ENCODE data around the gene PPM1B. TPM values are rescaled to one million over a fixed set of nuclear protein-coding genes. Genes with fewer than 3 reads are reported as not detected.

The PPM1B gene
- total RNA-seq, 2 experiments from 2014 or later = 87.3 to 89.6 TPM

DNA sequence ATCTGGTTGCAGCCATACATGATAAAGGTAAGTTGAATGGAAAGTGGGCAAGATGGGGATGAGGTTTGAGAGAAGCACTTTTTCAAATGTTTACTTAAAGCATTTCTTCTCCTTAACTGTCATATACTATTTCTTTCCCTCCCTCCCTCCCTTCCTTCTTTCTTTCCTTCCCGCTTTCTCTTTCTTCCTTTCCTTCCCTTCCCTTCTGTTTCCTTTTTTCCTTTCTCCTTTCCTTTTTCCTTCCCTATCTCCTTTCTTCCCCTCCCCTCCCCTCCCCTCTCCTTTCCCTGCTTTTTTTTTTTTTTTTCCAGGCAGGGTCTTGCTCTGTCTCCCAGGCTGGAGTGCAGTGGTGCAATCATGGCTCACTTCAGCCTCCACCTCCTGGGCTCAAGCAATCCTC, 112.2 kb downstream of the PPM1B start:
- no peak for ATAC-seq (ENCODE audit: poor library complexity)
- Histone ChIP-seq H3K36me3 (ENCODE audit: insufficient read depth, low read length) (no peaks in the 10 kb centered on the region), H3K4me3 (ENCODE audit: low read length) (no peak overlapping the region), H3K27me3 (ENCODE audit: control insufficient read depth in 1 of 2, insufficient read depth in 2 of 2, low read length in 2 of 2) (no peaks in the 10 kb centered on the region), H3K27ac (ENCODE audit: low read depth in 1 of 2, low read length in 2 of 2) (no peak overlapping the region), H3K9me3 (ENCODE audit: control insufficient read depth in 1 of 2, insufficient read depth in 1 of 2, low read length in 2 of 2) (no peaks in the 10 kb centered on the region), H3K4me1 (ENCODE audit: insufficient read depth, low read length) (no peaks in the 10 kb centered on the region)
- TF ChIP-seq CTCF (IDR thresholded peaks at IDR 0.05) = no peak
- CTCF ChIA-PET = no interaction called here
- no peaks in the 10 kb centered on the region for H3K36me3 Mint-ChIP-seq (ENCODE audit: low read depth)
- H3K27ac Mint-ChIP-seq = no peak overlapping the region
- POLR2A ChIA-PET = no interaction called here
- no peak for DNase-seq
- H3K4me3 Mint-ChIP-seq = no peak overlapping the region
- H3K4me1 Mint-ChIP-seq (ENCODE audit: low read depth) = no peaks in the 10 kb centered on the region
- intact Hi-C loops (cut with DNase I, micrococcal nuclease) = no loop called here
- no peaks in the 10 kb centered on the region for H3K9me3 Mint-ChIP-seq
- no peaks in the 10 kb centered on the region for H3K27me3 Mint-ChIP-seq

Other genes starting within 250 kb of the PPM1B start
- gene LRPPRC, start 172.9 kb upstream of the PPM1B start, total RNA-seq = 10 to 100 TPM; 55.2 to 55.4 TPM
- gene SLC3A1, start 106.6 kb downstream of the PPM1B start, total RNA-seq = under 1 TPM; 0.36 to 0.69 TPM
- 10 to 100 TPM; 30.0 to 31.4 TPM for gene PREPL, start 192.6 kb downstream of the PPM1B start, total RNA-seq
- gene CAMKMT, start 193.1 kb downstream of the PPM1B start, total RNA-seq = 10 to 100 TPM; 11.9 to 13.9 TPM